ENCODE measurements around the gene IL32.
"Not testable (repeated sequence)": the region's sequence is repeated elsewhere in the genome, so short reads cannot be mapped to it uniquely, and the experiment has no call there.

The IL32 gene

GRCh38 chr16:3070608-3071111, 5.2 kb downstream of the IL32 start:
- no peak for DNase-seq (ENCODE audit: low read depth)

- DNase-seq (ENCODE audit: low read depth): no peak
Measured at GRCh38 chr16:3071655-3072054, 6.2 kb downstream of the IL32 start.

GRCh38 chr16:3072148-3072547, 6.7 kb downstream of the IL32 start:
- DNase-seq (ENCODE audit: low read depth): not testable (repeated sequence)

DNA sequence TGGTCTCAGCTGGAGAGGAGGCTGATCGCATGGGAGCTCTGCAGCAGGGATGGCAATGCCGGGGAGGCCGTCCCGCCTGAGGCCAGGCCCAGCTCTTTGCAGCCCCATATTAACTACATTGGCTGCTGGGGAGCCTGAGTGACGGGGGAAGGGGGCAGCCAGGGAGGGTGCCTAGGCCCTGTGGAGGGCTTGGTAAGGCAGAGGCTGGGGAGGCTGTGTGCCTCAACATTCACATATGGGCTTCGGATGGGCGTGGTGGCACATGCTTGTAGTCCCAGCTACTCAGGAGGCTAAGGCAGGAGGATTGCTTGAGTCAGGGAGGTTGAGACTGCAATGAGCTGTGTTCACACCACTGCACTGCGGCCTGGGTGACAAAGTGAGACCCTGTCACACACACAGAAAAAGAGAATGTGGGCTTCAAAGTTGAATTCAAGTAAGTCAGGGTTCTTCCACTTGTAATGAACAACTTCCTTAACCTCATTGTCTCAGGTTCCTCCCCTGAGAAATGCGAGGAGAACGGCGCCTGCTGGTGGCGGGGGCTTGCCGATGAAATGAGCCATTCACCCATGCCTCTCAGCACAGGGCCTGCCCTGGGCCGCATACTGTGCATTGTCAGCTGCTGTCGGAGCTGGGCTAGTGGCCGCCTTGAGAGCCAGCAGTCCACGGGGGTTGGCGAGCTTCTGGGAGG, 7.3 kb downstream of the IL32 start:
- DNase-seq (ENCODE audit: low read depth): not testable (repeated sequence)

DNA sequence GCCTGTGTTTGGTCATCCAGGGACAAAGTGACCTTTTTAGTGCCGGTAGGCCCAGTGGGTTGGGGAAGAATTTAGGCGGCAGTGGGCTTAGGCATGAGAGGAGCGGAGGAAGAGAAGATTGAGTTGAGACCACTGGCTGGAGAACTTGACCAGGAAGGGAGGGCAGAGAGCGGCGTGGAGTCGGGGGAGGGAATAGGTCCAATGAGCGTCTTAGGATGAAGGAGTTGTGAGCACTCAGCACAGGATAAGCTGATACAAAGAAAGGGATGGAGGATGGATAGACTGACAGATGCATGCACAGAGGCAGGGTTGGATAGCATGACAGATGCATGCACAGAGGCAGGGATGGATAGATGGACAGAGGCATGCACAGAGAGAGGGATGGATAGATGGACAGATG, 8.0 kb downstream of the IL32 start:
- no peak for DNase-seq (ENCODE audit: low read depth)

GRCh38 chr16:3074860-3075522, 9.6 kb downstream of the IL32 start:
- peak; percentile 71 for DNase-seq (ENCODE audit: low read depth)

DNA sequence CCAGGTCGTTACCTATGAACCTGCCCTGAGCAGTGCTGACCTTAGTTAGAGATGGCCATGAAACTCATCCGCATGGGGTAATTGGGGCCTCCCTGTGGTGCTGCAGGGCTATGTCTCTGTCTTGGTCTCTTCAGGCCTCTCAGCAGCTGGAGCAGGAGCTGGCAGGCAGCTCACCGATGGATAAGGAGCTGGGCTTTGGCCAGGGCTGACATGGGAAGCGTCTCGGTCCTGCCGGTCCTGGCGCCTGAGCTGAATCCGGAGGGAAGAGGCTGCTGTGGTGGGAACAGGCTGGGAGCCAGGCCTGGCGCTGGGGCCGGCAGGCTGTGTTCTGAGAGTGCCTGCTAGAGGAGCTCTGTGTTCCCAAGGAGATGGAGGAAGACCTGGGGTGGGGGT, 10.1 kb downstream of the IL32 start:
- no peak for DNase-seq (ENCODE audit: low read depth)

DNA sequence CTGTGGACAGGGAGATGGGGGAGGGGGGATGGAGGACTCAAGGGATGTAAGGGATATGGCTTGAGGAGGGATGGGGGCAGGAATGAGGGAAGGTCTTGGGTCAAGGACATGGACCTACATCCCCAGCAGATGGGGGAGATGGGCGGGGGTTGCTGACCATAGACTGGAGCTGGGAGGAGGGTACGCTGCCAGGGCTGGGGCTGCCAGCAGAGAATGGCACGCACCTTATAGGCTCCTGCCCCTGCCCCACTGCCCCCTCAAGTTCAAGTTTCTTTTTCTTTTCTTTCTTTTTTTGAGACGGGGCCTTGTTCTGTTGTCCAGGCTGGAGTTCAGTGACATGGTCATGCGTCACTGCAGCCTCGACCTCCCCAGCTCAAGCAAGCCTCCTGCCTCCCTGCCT, 10.5 kb downstream of the IL32 start:
- not testable (repeated sequence) for DNase-seq (ENCODE audit: low read depth)

- no peak for DNase-seq (ENCODE audit: low read depth)
Measured at GRCh38 chr16:3076577-3076976, 11.1 kb downstream of the IL32 start.

GRCh38 chr16:3080024-3080423, 14.6 kb downstream of the IL32 start:
- DNase-seq (ENCODE audit: low read depth): no peak

GRCh38 chr16:3081957-3082356, 16.5 kb downstream of the IL32 start:
- not testable (repeated sequence) for DNase-seq (ENCODE audit: low read depth)

DNA sequence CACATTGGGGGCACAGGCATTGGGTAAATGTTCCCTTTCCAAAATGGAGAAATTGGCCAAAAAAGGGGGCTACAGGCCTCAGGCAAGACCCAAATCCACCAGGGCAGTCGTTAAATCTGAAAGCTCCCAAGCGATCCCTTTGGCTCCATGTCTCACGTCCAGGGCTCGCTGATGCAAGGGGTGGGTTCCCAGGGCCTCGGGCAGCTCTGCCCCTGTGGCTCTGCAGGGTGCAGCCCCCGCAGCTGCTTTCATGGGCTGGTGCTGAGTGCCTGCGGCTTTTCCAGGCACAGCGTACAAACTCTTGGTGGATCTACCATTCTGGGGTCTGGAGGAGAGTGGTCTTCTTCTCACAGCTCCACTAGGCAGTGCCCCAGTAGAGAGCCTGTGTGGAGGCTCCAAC, 18.0 kb downstream of the IL32 start:
- not testable (repeated sequence) for DNase-seq (ENCODE audit: low read depth)

DNA sequence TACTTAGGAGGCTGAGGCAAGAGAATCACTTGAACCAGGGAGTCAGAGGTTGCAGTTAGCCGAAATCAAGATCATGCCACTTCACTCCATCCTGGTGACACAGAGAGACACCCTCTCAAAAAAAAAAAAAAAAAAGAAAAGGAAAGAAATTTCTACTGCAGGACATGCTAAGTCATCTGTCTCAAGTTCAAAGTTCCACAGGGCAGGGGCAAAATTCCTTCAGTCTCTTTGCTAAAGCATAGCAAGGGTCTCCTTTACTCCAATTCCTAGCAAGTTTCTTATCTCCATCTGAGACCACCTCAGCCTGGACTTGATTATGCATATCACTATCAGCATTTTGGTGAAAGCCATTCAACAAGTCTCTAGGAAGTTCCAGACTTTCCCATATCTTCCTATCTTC, 19.1 kb downstream of the IL32 start:
- DNase-seq (ENCODE audit: low read depth): no peak

DNA sequence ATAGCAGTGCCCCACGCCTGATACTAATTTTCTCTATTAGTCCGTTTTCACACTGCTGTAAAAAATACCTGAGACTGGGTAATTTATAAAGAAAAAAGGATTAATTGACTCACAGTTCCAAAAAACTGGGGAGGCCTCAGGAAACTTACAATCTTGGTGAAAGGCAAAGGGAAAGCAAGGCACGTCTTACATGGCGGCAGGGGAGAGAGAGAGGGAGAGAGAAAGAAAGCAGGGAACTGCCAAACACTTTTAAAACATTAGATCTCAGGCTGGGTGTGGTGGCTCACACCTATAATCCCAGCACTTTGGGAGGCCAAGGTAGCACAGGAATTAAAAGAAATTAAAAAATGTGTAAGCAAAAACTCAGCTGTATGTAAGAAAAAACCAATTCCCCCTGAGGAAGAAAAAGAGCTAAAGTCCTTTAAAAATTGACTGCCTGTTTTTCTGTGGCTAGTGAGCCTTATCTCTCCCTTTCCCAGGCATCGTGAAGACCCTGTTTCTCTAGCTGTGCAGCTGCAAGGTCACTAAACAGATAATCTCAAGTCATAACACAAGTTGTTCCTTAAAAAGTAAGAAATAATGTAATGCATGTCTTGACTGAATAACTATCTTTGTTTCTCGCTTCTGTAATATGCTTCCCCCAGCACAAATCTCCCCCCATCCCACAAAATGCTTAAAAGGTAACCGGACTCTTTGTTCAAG, 19.7 kb downstream of the IL32 start:
- no peak for DNase-seq (ENCODE audit: low read depth)

DNA sequence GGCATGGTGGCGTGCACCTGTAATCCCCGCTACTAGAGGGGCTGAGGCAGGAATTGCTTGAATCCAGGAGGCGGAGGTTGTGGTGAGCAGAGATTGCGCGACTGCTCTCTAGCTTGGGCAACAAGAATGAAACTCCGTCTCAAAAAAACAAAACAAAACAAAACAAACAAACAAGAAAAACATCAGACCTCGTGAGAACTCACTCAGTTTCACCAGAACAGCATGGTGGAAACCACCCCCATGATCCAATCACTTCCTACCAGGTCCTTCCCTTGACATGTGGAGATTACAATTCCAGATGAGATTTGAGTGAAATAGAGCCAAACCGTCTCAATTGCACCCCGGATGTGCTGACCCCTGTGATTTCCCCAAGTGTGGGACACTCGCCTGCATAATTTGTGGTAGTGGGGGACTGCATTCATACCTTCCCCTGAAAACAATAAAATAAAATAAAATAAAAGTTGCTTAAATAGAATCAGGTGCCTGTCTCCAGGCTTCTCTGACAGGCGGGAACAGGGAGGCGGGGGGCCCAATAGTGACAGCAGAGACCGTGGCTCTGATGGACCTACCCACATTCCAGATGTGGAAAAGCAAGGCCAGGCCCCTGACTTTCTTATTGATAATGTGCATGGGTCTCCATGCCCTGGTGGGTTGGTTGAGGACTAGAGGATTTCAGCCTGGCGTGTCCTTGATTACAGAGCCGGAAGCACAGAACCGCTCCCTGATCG, 20.6 kb downstream of the IL32 start:
- no peak for DNase-seq (ENCODE audit: low read depth)

GRCh38 chr16:3086596-3087242, 21.3 kb downstream of the IL32 start:
- DNase-seq (ENCODE audit: low read depth): no peak

GRCh38 chr16:3087243-3088235, 22.1 kb downstream of the IL32 start:
- no peak for DNase-seq (ENCODE audit: low read depth)

DNA sequence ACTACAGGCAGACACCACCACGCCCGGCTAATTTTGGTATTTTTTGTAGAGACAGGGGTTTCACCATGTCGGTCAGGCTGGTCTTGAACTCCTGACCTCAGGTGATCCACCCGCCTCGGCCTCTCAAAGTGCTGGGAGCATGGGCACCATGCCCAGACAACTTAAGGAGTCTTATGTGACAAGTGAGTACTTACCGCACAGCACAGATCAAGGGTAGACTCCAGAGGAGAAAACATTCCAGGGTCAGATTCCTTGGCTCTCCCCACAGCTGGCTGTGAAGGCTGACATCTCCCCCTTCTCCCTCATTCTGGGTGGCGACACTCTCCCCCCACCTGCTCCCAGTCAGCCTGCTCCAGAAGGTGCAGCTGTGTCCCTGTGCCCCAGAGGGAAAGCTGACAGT, 23.0 kb downstream of the IL32 start:
- no peak for DNase-seq (ENCODE audit: low read depth)

DNA sequence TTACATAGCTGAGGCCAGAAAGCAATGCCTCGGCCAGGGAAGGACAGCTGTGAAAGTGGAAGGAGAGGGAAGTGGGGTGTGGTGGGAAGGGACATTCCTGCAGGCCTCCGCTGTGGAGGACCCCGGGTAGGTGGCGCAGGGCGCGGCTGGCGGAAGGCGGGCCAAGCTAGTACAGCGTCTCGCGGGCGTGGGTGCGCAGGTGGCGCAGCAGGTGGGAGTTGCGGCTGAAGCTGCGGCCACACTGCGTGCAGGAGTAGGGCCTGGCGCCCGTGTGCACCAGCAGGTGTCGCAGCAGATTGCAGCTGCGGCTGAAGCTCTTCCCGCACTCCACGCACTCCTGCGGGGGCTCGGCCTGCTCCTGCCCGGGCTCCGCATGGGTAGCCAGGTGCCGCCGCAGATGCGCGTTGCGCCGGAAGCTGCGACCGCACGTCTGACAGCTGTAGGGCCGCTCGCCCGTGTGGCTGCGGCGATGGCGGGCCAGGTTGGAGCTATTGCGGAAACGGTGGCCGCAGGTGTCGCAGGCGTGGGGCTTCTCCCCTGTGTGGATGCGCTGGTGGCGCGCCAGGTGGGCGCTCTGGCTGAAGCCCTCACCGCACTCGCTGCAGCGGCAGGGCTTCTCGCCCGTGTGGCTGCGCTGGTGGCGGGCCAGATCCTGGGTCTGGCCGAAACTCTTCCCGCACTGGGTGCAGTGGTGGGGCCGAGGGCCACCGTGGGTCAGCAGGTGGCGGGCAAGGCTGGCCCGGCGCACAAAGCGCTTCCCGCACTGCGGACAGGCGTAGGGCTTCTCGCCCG, 23.7 kb downstream of the IL32 start:
- DNase-seq (ENCODE audit: low read depth): no peak

Data from activated T-cell treated with anti-CD3 and anti-CD28 coated beads for 24 hours (primary cell).